NT2/D1 (cell line): Measurements from ENCODE around the gene AGPAT3.

Experiments used
- SUZ12 ChIP-seq: IDR thresholded peaks from 2 replicates; pipeline ENCODE4 v1.6.1; 2011; ENCODE audit not compliant: insufficient read length, insufficient read depth; ENCODE audit errors: extremely low read depth
- YY1 ChIP-seq: IDR thresholded peaks from 2 replicates; pipeline ENCODE4 v1.6.1; 2011; ENCODE audit not compliant: insufficient read length, insufficient read depth
- ZNF274 ChIP-seq: IDR thresholded peaks from 2 replicates; pipeline ENCODE4 v1.6.1; 2011; ENCODE audit warnings: mild to moderate bottlenecking, low read depth, low read length

GRCh38 chr21:43895196-43895595, 30.2 kb downstream of the AGPAT3 start:
- no peak for TF ChIP-seq YY1
- no peak for TF ChIP-seq ZNF274
- TF ChIP-seq SUZ12 = no peak
